ENCODE data around the gene ARL6IP5.

The ARL6IP5 gene

DNA sequence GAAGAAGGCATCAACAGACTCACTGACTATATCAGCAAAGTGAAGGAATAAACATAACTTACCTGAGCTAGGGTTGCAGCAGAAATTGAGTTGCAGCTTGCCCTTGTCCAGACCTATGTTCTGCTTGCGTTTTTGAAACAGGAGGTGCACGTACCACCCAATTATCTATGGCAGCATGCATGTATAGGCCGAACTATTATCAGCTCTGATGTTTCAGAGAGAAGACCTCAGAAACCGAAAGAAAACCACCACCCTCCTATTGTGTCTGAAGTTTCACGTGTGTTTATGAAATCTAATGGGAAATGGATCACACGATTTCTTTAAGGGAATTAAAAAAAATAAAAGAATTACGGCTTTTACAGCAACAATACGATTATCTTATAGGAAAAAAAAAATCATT is 19.8 kb downstream of the ARL6IP5 start:
- Histone ChIP-seq H3K27me3 (ENCODE audit: insufficient read depth, low read depth, severe bottlenecking) (no peaks in the 10 kb centered on the region), H3K27ac (no peak overlapping the region), H3K4me3 (ENCODE audit: low read depth, low read length) (no peak overlapping the region), H3K9me3 (ENCODE audit: severe bottlenecking) (no peaks in the 10 kb centered on the region), H3K36me3 (no peaks in the 10 kb centered on the region; the same call in 1 of the 2 replicates)
- TF ChIP-seq, protein P1, sequence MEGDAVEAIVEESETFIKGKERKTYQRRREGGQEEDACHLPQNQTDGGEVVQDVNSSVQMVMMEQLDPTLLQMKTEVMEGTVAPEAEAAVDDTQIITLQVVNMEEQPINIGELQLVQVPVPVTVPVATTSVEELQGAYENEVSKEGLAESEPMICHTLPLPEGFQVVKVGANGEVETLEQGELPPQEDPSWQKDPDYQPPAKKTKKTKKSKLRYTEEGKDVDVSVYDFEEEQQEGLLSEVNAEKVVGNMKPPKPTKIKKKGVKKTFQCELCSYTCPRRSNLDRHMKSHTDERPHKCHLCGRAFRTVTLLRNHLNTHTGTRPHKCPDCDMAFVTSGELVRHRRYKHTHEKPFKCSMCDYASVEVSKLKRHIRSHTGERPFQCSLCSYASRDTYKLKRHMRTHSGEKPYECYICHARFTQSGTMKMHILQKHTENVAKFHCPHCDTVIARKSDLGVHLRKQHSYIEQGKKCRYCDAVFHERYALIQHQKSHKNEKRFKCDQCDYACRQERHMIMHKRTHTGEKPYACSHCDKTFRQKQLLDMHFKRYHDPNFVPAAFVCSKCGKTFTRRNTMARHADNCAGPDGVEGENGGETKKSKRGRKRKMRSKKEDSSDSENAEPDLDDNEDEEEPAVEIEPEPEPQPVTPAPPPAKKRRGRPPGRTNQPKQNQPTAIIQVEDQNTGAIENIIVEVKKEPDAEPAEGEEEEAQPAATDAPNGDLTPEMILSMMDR (IDR thresholded peaks at IDR 0.05; ENCODE audit: low read depth, low read length) = no peak
- DNase-seq = no peak

DNA sequence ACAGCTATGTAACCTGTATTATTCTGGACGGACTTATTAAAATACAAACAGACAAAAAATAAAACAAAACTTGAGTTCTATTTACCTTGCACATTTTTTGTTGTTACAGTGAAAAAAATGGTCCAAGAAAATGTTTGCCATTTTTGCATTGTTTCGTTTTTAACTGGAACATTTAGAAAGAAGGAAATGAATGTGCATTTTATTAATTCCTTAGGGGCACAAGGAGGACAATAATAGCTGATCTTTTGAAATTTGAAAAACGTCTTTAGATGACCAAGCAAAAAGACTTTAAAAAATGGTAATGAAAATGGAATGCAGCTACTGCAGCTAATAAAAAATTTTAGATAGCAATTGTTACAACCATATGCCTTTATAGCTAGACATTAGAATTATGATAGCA is 20.6 kb downstream of the ARL6IP5 start:
- Histone ChIP-seq H3K27me3 (ENCODE audit: insufficient read depth, low read depth, severe bottlenecking) (no peaks in the 10 kb centered on the region), H3K27ac (no peak overlapping the region)

DNA sequence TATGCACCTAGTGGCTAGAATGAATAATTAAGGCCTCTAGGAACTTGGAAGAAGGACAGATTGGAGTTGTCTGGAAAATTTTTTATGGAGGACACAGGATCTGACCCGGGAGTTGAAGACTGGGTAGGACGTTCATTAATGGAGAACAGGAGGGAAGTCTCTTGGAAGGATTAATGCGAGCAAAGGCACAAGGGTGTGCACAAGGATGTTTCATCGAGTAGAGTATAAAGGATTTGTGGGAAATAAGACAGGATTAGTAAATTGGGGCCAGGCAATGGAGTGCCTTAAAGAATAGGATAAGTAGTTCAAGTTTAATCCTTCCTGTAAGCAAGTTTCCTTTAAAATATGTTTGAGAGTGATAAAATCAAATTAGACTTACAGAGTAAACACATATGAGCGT is 23.1 kb downstream of the ARL6IP5 start:
- Histone ChIP-seq H3K4me3 (ENCODE audit: low read depth, low read length) (no peak overlapping the region), H3K27ac (peak overlapping the region; percentile 23; the same call in 1 of the 2 replicates), H3K27me3 (ENCODE audit: insufficient read depth, low read depth, severe bottlenecking) (no peaks in the 10 kb centered on the region), H3K36me3 (no peaks in the 10 kb centered on the region), H3K9me3 (ENCODE audit: severe bottlenecking) (no peaks in the 10 kb centered on the region)
- peak; percentile 42 for DNase-seq
- TF ChIP-seq, protein P1 (IDR thresholded peaks at IDR 0.05; ENCODE audit: low read depth, low read length) = no peak

More for the DNA sequence above, 20.6 kb downstream of the ARL6IP5 start:
- TF ChIP-seq, protein P1 (IDR thresholded peaks at IDR 0.05; ENCODE audit: low read depth, low read length) = no peak
- H3K4me3 ChIP-seq (ENCODE audit: low read depth, low read length) = no peak overlapping the region
- no peaks in the 10 kb centered on the region for H3K9me3 ChIP-seq (ENCODE audit: severe bottlenecking)
- no peaks in the 10 kb centered on the region; the same call in 1 of the 2 replicates for H3K36me3 ChIP-seq
- DNase-seq = no peak

DNA sequence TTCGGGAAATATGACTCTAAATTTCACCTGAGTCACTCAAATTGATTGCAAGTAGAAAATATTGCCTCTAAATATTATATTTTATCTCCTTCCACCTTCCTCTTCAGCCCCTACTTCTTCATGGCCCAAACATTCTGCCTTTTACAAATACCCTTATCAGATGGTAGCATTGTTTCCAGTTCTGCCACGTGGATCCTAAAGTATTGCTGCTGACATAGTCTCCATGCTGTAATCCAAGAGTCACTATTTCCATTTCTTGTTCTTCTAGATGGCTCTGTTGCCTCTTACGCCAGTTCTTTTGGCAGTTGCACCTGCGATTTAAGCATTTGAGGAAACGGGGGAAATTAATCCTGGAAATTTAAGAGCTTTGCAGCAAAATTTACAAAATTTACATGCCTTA is 24.1 kb downstream of the ARL6IP5 start:
- TF ChIP-seq, protein P1 (IDR thresholded peaks at IDR 0.05; ENCODE audit: low read depth, low read length) = no peak
- no peak overlapping the region for H3K27ac ChIP-seq
- no peaks in the 10 kb centered on the region for H3K36me3 ChIP-seq
- no peaks in the 10 kb centered on the region for H3K27me3 ChIP-seq (ENCODE audit: insufficient read depth, low read depth, severe bottlenecking)
- no peaks in the 10 kb centered on the region for H3K9me3 ChIP-seq (ENCODE audit: severe bottlenecking)
- DNase-seq = no peak
- no peak overlapping the region for H3K4me3 ChIP-seq (ENCODE audit: low read depth, low read length)

DNA sequence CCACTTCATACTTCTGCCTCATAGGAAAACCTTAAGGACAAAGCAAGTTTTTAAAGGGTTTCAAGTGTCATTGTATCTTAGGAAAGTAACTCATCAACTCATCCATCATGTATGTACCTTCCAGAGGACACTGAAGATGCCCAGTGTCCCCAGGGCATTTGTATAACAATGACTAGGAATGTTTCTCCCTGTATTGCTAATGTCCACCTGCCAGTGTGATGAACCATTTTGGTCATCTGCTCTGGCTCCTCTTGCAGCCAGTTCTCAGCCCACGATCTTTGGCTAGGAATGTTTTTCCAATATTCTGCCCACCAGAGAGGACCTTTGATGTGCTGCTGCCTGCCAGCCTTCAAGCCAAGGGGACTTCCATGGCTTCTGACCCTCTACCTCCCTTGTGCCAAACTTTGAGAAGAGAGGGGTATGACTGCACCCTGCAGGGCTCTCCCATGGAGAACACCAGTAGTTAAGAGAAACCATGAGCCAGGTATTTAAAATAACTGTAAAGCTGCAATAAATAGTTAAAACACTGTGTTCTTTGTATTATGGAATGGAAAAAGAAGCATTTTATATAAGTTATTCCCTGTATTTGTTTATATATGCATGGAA is 26.3 kb downstream of the ARL6IP5 start:
- DNase-seq = no peak
- Histone ChIP-seq H3K27me3 (ENCODE audit: insufficient read depth, low read depth, severe bottlenecking) (no peaks in the 10 kb centered on the region), H3K36me3 (no peaks in the 10 kb centered on the region), H3K27ac (no peak overlapping the region), H3K9me3 (ENCODE audit: severe bottlenecking) (no peaks in the 10 kb centered on the region), H3K4me3 (ENCODE audit: low read depth, low read length) (no peak overlapping the region)
- TF ChIP-seq, protein P1 (IDR thresholded peaks at IDR 0.05; ENCODE audit: low read depth, low read length) = no peak

DNA sequence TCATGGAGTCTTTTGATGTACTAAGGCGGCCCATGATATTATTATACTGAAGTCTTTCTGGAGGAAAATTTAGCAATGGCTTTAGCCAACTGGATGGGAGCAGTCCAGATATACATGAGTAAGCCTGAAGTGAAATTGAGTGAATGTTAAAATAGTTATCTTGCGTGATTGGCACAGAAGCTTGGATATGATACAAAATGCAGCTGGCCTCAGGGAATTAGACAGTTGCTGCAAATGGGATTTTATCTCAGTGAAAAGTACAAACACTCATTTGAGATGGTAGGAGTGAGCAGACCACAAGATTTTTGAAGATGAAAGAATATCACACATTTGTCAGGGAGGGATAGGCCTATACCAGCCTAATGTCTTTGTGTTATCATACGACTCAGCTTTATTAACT is 28.8 kb downstream of the ARL6IP5 start:
- no peak overlapping the region for H3K27ac ChIP-seq
- no peaks in the 10 kb centered on the region for H3K9me3 ChIP-seq (ENCODE audit: severe bottlenecking)
- no peaks in the 10 kb centered on the region for H3K36me3 ChIP-seq
- TF ChIP-seq, protein P1 (IDR thresholded peaks at IDR 0.05; ENCODE audit: low read depth, low read length) = no peak
- H3K27me3 ChIP-seq (ENCODE audit: insufficient read depth, low read depth, severe bottlenecking) = no peaks in the 10 kb centered on the region
- no peak for DNase-seq
- no peak overlapping the region for H3K4me3 ChIP-seq (ENCODE audit: low read depth, low read length)
